Measurements from ENCODE around the gene PADI4.

The PADI4 gene

DNA sequence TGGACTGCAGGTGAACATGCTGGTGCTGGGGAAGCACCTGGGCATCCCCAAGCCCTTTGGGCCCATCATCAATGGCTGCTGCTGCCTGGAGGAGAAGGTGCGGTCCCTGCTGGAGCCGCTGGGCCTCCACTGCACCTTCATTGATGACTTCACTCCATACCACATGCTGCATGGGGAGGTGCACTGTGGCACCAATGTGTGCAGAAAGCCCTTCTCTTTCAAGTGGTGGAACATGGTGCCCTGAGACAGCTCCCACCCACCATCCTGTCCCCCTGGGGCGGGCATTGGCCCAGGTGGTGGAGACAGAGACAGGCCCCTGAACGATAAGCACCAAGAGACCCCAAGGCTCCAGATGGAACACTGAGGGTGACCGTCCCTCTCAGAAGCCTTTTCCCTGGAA, 25.2 kb upstream of the PADI4 start:
- no peak for DNase-seq (ENCODE audit: low read depth)

- DNase-seq (ENCODE audit: low read depth): no peak
These were observed 21.4 kb upstream of the PADI4 start for GRCh38 chr1:17286646-17287045.

DNA sequence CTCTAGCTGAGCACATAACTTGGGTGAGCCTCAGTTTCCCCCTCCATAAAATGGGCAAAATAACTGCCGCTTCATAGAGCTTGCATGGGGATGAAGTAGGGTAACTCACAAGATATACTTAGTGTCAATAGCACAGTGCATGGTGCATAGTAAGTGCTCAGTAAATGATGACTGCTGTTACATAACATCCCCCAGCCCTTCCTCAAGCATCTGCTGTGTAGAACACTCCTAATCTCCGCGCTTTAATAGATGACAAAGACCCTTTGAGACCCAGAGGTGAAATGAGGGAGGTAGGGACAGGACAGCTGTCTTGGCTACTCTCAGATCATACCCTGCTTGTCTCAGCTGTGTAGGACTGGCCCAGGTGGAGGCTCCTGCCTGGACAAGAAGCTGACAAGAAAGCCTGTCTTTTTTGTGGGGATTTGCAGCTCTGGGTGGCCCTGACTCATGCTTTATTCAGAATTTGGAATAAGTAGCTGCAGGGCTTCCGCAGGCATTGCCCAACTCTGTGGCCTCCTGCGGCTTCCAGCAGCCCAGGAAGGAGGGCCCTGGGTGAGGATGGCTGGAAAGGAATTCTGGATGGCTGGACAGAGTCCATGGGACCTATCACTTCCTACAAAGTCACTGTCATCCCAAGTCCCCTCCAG, 20.7 kb upstream of the PADI4 start:
- peak; percentile 68 for DNase-seq (ENCODE audit: low read depth)

DNA sequence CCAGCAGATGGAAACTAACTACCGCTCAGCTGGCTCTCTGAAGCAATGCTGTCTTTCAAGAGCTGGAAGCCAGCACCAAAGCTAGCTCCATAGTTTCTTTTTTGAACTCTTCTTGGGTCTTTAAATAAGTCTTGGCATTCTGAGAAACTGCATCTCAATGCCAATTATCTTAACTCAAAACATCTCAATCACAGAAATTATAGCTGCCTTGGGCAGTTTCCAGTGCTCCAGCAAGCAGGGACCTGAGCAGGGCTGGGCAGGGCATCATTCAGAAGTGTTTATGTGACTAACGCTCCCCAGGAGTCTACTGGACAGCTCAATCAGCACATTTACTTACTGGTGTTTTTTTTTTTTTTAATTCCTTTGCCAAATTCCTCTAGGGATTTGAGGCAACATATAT, 18.3 kb upstream of the PADI4 start:
- peak; percentile 5 for DNase-seq (ENCODE audit: low read depth)

- DNase-seq (ENCODE audit: low read depth): no peak
These were observed 17.4 kb upstream of the PADI4 start for GRCh38 chr1:17290553-17290952.

GRCh38 chr1:17292299-17293160, 15.5 kb upstream of the PADI4 start:
- DNase-seq (ENCODE audit: low read depth): no peak

GRCh38 chr1:17293681-17294425, 14.1 kb upstream of the PADI4 start:
- no peak for DNase-seq (ENCODE audit: low read depth)

DNA sequence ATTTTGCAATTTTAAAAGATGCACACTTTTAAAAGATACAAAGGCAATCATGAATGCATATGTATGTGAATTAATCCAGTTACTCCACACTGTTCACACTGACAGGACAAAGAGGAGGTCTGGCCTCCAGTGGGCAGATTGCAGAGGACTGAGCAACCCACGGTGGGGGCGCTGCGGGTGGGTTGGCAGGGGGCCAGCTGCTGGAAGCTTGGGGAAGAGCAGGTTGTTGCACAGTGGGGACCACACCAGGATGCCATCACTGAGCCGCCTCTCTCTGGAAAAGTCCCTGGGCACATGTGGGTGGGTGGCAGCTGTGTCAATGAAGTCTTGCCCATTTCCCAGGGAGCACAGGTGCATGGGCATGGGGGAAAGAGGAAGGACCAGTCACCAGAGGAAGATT, 12.7 kb upstream of the PADI4 start:
- no peak for DNase-seq (ENCODE audit: low read depth)

DNA sequence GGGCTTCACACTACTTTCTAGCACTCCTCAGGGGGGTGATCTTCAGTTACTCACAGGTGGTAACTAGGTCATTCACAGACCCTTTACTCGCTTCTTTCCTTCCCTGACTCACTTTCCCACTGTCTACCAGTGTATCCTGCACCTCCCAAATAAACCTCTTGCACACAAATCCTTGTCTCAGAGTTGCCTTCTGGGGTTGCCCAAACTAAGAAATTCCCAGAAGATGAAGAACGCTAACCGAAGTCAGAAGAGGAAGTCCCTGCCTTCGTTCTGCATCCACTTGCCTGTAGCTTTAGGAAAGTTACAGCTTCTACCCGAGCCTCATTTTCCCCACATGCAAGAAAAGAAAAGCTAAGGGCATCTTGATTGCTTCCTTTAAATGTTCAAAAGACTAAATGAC, 11.9 kb upstream of the PADI4 start:
- DNase-seq (ENCODE audit: low read depth): no peak

- no peak for DNase-seq (ENCODE audit: low read depth)
These were observed 10.0 kb upstream of the PADI4 start for GRCh38 chr1:17297991-17298390.

DNA sequence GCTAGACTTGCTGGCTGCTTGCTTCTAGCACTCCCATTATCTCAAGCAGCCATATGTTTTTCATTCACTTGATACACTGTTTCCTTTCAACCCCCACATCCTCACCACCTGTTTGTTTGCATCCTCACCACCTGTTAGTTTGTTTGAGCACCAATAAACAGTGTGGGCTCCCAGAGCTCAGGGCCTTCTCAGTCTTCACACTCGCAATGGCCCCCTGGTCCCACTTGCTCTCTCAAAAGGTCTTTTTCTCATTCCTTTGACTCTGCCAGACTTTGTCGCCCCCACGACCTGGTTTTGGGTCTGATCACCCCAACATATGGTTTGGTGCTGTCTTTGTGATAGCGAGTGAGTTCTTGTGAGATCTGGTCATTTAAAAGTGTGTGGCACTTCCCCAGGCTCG, 6.2 kb upstream of the PADI4 start:
- DNase-seq (ENCODE audit: low read depth): no peak

GRCh38 chr1:17304151-17304825, 3.7 kb upstream of the PADI4 start:
- DNase-seq (ENCODE audit: low read depth): no peak

DNA sequence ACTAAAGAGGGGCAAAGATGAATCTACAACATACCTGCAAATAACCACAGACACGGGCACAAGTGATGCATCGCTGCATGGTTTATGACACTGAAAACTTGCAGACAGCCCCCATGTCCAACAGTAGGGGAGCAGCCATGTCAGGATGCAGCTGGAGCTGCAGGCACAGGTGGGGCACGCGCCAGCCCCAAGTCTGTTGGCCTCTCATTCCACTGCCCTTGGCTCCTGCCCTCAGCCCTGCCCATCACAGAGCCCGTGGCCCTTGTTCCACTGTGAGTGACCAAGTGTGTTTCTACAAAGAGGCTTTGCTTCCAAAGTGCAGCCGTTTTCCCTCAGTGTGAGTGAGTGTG, 3.2 kb upstream of the PADI4 start:
- no peak for DNase-seq (ENCODE audit: low read depth)

GRCh38 chr1:17305576-17306095, 2.4 kb upstream of the PADI4 start:
- no peak for DNase-seq (ENCODE audit: low read depth)

GRCh38 chr1:17306407-17306806, 1.6 kb upstream of the PADI4 start:
- no peak for DNase-seq (ENCODE audit: low read depth)

- DNase-seq (ENCODE audit: low read depth): no peak
These were observed 1.1 kb upstream of the PADI4 start for GRCh38 chr1:17306921-17307320.

GRCh38 chr1:17307329-17307728, 668 bp upstream of the PADI4 start:
- DNase-seq (ENCODE audit: low read depth): no peak

DNA sequence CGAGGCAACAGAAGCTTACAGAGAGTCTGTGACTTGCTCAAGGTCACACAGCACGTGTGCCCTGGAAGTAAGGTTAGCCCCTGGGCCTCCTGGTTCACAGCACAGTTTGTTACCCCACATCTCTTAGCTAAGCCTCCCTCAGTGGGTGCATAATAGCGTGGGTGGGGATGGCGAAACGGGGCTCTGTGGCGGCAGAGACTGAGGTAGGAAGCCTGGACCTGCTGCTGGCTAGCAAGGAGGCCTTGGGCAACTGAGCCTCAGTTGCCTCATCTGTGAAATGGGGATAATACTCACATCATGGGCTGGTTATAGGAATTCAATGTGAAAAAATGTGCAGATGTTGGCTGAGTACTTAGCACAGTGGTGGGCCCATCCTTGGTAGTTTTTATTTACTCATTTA, 596 bp downstream of the PADI4 start:
- DNase-seq (ENCODE audit: low read depth): no peak

DNA sequence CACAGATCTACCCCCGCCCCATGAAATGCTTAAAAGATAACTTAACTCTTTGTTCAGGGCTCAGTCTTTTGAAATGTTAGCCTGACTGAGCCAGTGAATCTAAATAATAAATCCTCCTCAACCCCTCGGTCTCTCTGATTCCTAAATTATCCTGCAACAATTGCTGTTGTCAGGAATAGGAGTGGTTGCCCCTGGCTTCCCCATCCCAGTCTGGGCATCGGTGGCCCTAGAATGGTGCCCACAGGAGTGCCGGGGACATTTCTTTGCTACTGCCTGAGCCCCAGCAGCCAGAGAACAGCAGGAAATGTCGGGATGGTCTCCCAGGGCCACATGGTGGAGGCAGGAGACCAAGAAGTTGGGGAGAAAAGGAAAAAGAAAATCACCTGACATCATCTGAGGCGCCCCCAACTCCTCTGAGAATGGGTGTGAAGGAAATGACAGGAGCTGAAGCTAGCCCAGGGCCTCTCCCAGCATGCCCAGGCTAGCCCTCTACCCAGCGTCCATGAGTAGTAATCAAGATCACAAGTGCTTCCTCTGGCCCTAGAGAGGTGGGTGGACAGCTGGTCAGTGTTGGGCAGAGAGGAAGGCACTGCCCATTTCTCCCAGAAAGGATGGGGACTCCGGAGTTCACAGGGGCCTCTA, 1.6 kb downstream of the PADI4 start:
- no peak for DNase-seq (ENCODE audit: low read depth)

GRCh38 chr1:17310068-17310640, 2.2 kb downstream of the PADI4 start:
- DNase-seq (ENCODE audit: low read depth): no peak

DNA sequence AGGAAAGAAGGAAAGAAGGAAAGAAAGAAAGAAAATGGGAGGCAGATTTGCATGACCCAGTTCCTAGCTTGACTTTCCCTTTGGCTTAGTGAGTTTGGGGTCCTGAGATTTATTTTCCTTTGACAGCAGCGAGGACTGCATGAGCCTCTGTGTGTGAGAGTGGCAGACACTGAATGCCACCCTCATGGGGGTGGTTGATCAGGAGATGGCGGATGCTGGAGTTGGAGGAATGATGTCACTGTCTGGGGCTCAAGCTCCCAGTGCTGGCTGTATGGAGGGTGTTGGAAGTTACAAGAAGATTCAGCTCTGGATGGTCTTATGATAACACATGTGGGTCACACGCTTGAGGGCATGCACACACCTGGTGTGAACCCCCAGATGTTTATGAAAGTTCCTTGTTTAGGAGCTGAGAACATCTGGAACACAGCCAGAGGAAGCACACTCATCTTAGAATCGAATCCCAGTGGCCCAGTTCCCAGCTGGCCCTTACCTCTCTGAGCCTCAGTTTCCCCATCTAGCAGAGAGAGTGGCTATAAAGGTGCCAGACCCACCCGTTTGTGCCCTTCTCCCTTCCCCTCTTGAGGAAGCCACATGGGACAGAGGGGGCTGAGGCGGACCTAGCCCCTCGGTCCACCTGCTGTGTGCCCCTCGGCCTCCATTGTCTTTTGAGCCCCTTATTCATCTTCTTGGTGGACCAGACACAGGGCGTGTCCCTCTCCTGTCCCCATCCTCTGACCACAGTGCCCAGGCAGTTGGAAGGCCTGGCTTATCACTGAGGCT, 5.7 kb downstream of the PADI4 start:
- DNase-seq (ENCODE audit: low read depth): no peak

Measured in HS-5 (cell line).